Naive thymus-derived CD8-positive, alpha-beta T cell (primary cell): Measurements from ENCODE around the gene KTN1. TPM values are rescaled to one million over a fixed set of nuclear protein-coding genes. Genes with fewer than 3 reads are reported as not detected.

Experiments
- ATAC-seq, 2 donors: fragments of 150-1000 bp; cut with Tn5 transposase in 1 of 2; sonication (Bioruptor Pico), chemical (Tn5 transposase) in 1 of 2; 1 replicate in 1 of 2; 2 replicates in 1 of 2; pipeline ENCODE4 v1.10.0; 2021; ENCODE audit warnings: mild to moderate bottlenecking in 2 of 2, moderate library complexity in 2 of 2
- POLR2A ChIA-PET: fragments of 350-600 bp; sonication (Branson Sonifier 250); formaldehyde crosslinking; loops from one replicate; lab custom pipeline; 2021; ENCODE audit warnings: antibody characterized with exemption; lab: Charles Lee
- DNase-seq, 10 donors: peaks; one replicate each; pipeline versions ENCODE4 v3.0.0 to v3.0.0-alpha.2; 2020 to 2022
- H3K27ac Mint-ChIP-seq, 10 donors: one replicate each; pipeline ENCODE4 v1.8.0; 2020 to 2022; ENCODE audit warnings: mild to moderate bottlenecking in 10 of 10, mixed read lengths in 10 of 10, moderate library complexity in 4 of 10, inconsistent platforms in 1 of 10
- H3K27me3 Mint-ChIP-seq, 5 donors: one replicate each; pipeline ENCODE4 v1.8.0; 2021 to 2022; ENCODE audit warnings: mixed read lengths in 5 of 5
- H3K36me3 Mint-ChIP-seq, 3 donors: one replicate each; pipeline ENCODE4 v1.8.0; 2020 to 2022; ENCODE audit warnings: mixed read lengths in 3 of 3, mild to moderate bottlenecking in 2 of 3, inconsistent platforms in 1 of 3
- H3K4me1 Mint-ChIP-seq, 4 donors: one replicate each; pipeline ENCODE4 v1.8.0; 2021 to 2022; ENCODE audit warnings: mixed read lengths in 4 of 4
- H3K4me3 Mint-ChIP-seq, 10 donors: one replicate each; pipeline ENCODE4 v1.8.0; 2020 to 2022; ENCODE audit warnings: mild to moderate bottlenecking in 10 of 10, mixed read lengths in 10 of 10, moderate library complexity in 6 of 10, inconsistent platforms in 1 of 10
- H3K9me3 Mint-ChIP-seq, 9 donors: one replicate each; pipeline ENCODE4 v1.8.0; 2020 to 2022; ENCODE audit warnings: mixed read lengths in 9 of 9, mild to moderate bottlenecking in 3 of 9, inconsistent platforms in 1 of 9, moderate library complexity in 1 of 9
- polyA plus RNA-seq, 3 donors: library from polyadenylated mRNA; unstranded; fragments of 300-500 nt; fragmentation: Illumina TruSeq; gene quantifications; one replicate each; pipeline ENCODE4 v1.2.3, GENCODE V29; 2021
- total RNA-seq, 8 experiments: library from RNA in 2 of 8; stranded (reverse) in 2 of 8; gene quantifications; one replicate each; pipeline ENCODE4 v1.2.3 and lab custom pipeline; 2021 to 2026

The KTN1 gene
- total and polyA plus RNA-seq, 5 experiments from 2014 or later = 16.1 to 142 (median 30.1) TPM

DNA sequence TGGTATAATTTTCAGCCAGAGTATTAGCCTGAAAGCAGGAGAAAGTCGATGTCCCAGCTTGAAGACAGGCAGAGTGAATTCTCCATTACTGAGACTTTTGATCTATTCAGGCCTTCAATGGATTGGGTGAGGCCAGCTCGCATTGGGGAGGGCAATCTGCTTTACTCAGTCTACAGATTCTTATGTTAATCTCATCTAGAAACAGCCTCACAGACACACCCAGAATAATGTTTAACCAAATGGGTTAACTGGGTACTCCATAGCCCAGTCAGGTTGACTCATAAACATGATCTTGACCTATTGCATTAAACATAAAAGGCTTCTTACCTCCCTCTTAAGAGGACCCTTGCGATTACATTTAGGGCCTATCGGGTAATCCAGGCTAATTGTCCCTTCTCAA lies 118.0 kb downstream of the KTN1 start:
- H3K36me3 Mint-ChIP-seq = peaks cover 12 to 18% (median 12%) of the 10 kb centered on the region in 3 donors
- ATAC-seq = no peak
- peaks cover 0 to 2% (median 0%) of the 10 kb centered on the region in 4 donors for H3K4me1 Mint-ChIP-seq

DNA sequence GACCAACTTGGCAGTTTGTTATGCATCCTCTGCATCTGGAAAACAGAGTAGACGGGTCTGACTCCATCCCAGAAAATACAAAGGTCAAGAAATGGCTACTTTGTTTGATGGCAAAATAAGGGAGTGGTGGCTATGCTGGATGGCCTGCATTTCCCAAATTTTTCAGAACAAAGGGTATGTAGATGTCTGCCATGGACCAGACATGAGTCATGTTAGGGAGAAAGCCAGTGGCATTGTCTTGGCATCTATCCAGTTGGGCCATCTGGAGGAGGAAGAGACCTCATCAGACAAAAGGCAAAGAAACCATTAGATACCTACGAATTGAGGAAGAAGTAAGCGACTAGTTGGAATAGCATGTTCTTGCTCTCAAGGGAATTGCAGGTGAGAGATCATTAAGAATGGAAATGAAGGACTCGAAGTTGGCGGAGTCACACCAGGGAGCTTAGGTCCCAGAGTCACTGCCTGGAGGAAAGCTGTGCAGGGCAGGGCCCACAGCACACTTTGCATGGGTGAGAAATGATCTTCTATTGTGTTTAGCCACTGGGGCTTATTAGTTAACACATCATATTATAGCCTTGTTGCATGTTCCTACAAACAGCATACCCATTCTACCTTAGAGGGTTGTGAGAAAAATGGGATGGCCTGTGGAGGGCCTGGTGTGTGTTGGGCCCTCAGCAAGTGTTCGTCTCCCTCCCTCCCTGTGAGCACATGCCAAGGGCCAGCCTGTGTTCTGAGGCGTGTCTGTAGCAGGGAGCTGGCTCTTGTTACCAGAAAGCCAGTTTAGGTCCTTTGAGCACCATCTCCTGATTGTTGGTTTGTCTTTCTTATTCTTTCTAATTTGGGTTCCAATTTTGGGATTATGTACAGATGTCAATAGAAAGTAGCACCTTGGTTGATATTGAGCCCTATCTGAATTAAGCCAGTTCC lies 119.4 kb downstream of the KTN1 start:
- H3K9me3 Mint-ChIP-seq = peaks cover 0 to 5% (median 1%) of the 10 kb centered on the region in 9 donors
- POLR2A ChIA-PET = no interaction called here

More for the DNA sequence above, 118.0 kb downstream of the KTN1 start:
- POLR2A ChIA-PET = no interaction called here
- Mint-ChIP-seq H3K27me3 (peaks cover 0 to 2% (median 0%) of the 10 kb centered on the region in 5 donors), H3K9me3 (peaks cover 0 to 5% (median 1%) of the 10 kb centered on the region in 9 donors), H3K4me3 (no peak overlapping the region), H3K27ac (no peak overlapping the region)
- no peak for DNase-seq

DNA sequence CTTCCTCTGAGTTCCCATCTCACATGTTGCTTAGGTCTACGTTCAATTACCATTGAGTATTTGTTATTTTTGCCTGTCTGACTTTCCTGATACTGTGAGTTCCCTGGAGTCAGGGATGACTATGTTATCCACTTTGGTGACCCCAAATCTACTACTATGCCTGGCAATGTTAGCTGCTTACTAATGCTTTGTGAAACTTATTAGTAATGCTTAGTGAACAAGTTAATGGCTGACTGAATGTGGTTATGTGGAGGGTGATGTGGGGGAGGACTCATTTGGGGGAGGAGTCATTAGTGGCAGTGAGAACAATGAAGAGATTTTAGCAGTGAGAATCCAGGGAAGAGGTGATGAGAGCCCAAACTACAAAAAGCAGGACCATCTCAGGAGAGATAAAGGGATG lies 121.6 kb downstream of the KTN1 start:
- H3K4me1 Mint-ChIP-seq = peaks cover 0 to 2% (median 0%) of the 10 kb centered on the region in 4 donors

More for the DNA sequence above, 119.4 kb downstream of the KTN1 start:
- Mint-ChIP-seq H3K27ac (peak overlapping the region in 1 of 10 donors; percentile 25), H3K4me3 (no peak overlapping the region), H3K4me1 (peaks cover 0 to 2% (median 0%) of the 10 kb centered on the region in 4 donors), H3K27me3 (peaks cover 0 to 2% (median 0%) of the 10 kb centered on the region in 5 donors), H3K36me3 (peaks cover 12 to 18% (median 14%) of the 10 kb centered on the region in 3 donors)
- ATAC-seq (no peak), DNase-seq (no peak)

DNA sequence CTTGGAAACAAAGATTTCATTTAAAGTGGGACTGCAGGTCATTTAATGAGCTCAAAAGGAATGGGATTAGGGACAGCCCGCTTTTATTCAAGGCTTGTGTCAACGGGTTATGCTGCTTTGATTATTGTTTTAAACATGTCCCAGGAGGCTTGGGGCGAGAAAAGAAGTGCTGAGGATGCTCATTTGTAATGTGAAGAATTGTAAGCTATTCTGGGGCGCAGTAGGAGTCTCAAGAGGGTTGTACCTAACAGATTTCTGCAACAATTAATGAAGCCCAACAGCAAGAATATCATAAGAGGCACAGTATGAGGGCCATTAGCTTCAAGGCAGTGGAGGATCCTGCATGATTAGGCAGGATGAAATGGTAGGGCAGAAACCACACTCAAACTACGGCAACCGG lies 122.5 kb downstream of the KTN1 start:
- no peak overlapping the region for H3K27ac Mint-ChIP-seq
- peaks cover 12 to 14% (median 14%) of the 10 kb centered on the region in 3 donors for H3K36me3 Mint-ChIP-seq
- no peak overlapping the region for H3K4me3 Mint-ChIP-seq
- peaks cover 0 to 2% (median 0%) of the 10 kb centered on the region in 4 donors for H3K4me1 Mint-ChIP-seq
- H3K27me3 Mint-ChIP-seq = no peaks in the 10 kb centered on the region
- ATAC-seq (no peak), DNase-seq (no peak)
- peaks cover 0 to 5% (median 1%) of the 10 kb centered on the region in 9 donors for H3K9me3 Mint-ChIP-seq
- POLR2A ChIA-PET = no interaction called here

More for the DNA sequence above, 121.6 kb downstream of the KTN1 start:
- Mint-ChIP-seq H3K36me3 (peaks cover 12 to 18% (median 14%) of the 10 kb centered on the region in 3 donors), H3K27ac (peak overlapping the region in 1 of 10 donors; percentile 11), H3K9me3 (peaks cover 0 to 5% (median 1%) of the 10 kb centered on the region in 9 donors), H3K27me3 (peaks cover 0 to 2% (median 0%) of the 10 kb centered on the region in 5 donors), H3K4me3 (no peak overlapping the region)
- no peak for ATAC-seq
- POLR2A ChIA-PET = no interaction called here
- DNase-seq = no peak

DNA sequence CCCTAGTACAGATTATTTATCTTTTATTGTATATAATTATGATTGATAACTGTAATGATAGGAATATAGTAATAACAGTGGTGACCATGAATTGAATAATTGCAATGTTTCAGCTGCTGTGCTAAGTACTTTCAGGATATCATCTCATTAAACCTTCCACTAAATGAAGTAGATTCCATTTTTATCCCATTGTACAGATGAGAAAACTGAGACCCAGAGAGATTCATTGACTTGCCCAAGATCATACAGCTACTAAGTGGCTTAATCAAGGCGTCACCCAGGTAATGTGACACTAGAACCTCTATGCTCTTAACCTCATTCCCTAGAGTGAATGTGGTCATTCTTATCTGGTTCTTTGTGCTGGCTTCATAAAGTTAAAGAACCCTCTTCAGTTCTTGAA lies 124.6 kb downstream of the KTN1 start:
- Mint-ChIP-seq H3K4me3 (no peak overlapping the region), H3K9me3 (peaks cover 0 to 5% (median 1%) of the 10 kb centered on the region in 9 donors), H3K36me3 (peaks cover 11 to 12% (median 12%) of the 10 kb centered on the region in 3 donors), H3K27me3 (no peaks in the 10 kb centered on the region), H3K27ac (no peak overlapping the region), H3K4me1 (peaks cover 0 to 2% (median 0%) of the 10 kb centered on the region in 4 donors)
- ATAC-seq = no peak
- POLR2A ChIA-PET = no interaction called here
- DNase-seq = no peak

DNA sequence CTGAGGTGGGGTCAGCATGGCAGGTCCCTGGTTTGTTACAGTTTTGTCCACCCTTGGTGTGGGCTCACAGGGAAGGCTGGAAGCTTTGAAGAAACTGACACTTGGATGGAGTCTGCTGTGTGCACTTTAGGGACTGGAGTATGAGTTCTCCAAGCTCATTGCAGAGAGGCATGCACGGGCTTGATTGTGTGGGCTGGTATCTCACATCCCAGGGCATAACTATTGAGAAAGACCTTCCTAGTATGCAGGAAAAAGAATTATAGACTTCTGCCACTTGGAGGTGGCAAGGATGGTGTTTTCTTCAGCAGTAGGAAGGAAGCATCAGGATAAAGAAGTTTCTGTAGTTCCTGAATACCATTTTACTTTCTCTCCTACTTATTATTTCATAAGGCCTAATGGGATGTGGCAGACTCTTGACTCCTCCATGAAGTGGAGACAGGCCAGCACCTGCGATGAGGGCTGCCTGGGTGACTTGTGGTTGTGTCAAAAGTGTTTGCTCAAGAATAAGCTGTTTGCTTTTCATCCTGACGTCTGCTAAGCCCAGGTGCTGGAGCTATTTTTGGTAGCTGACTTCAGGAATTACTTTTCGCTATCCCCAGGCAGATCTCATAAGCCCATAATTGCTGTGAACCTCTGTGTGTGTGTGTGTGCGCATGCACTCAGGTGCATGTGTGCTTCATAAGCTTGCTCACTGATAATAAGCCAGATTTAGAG lies 125.8 kb downstream of the KTN1 start:
- Mint-ChIP-seq H3K27me3 (no peaks in the 10 kb centered on the region), H3K9me3 (peaks cover 0 to 5% (median 0%) of the 10 kb centered on the region in 9 donors), H3K36me3 (peaks cover 7 to 10% (median 10%) of the 10 kb centered on the region in 3 donors), H3K27ac (no peak overlapping the region), H3K4me1 (peaks cover 0 to 2% (median 0%) of the 10 kb centered on the region in 4 donors), H3K4me3 (no peak overlapping the region)
- ATAC-seq (no peak), DNase-seq (no peak)
- POLR2A ChIA-PET = no interaction called here

DNA sequence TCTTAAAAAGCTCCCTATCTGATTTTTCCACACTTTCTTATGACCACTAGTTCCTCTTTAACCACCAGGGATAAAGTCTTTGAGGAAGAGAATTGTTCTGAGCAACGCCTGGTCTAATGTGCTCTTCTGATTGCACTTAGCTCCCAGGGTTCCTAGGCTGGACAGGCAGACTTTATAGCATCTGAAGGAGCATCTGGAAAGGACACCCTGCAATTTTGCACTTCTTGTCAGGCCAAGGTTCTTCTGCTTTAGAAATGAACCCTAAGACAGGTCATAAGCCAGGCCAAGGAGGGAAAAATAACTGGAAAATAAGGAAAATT lies 126.3 kb downstream of the KTN1 start:
- Mint-ChIP-seq H3K27me3 (no peaks in the 10 kb centered on the region), H3K9me3 (peaks cover 0 to 2% (median 0%) of the 10 kb centered on the region in 9 donors), H3K4me3 (no peak overlapping the region), H3K27ac (no peak overlapping the region), H3K4me1 (peaks cover 0 to 2% (median 0%) of the 10 kb centered on the region in 4 donors), H3K36me3 (peaks cover 5 to 6% (median 6%) of the 10 kb centered on the region in 3 donors)
- no peak for ATAC-seq
- DNase-seq = no peak
- POLR2A ChIA-PET = no interaction called here

DNA sequence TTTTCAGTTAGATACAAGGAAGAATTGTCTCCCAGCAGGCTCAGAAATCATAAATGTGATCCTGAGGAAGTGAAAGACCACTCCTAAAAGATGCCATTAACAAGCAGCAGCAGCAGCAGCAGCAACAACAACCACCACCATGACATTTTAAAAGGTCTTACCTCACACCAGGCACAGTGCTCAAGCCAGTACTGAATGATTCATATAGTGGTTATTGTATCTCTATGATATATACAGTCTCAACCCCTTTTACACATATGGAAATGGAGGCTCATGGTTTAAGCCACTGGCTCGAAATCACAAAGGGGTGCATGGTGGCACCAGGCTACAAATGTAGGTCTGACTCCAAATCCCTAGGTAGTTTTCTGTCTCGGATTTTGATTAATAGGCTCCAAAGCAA lies 126.9 kb downstream of the KTN1 start:
- H3K36me3 Mint-ChIP-seq = peaks cover 0 to 3% (median 2%) of the 10 kb centered on the region in 3 donors
- H3K4me3 Mint-ChIP-seq = no peak overlapping the region

DNA sequence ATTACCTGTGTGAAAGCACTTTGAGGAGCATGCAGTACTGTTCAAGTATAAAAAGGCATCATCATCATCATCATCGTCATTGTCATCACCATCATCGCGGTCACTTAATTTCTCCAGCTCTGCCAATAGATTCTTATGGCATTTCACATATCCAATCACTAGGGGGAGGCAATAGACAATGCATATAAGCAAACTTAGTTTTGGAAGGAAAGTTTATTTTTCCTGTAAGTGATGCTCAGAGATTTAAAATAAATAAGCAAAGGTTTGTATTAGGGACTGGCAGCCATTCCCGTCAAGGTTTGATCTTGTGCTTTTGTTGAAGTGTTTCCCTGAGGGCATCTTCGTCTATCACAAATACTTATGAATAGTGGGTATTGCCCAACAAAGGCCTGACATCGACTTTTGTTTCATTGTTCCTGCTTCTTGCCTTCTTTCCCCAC lies 127.4 kb downstream of the KTN1 start:
- Mint-ChIP-seq H3K27me3 (no peaks in the 10 kb centered on the region), H3K9me3 (peaks cover 0 to 4% (median 0%) of the 10 kb centered on the region in 9 donors), H3K36me3 (peaks cover 0 to 5% (median 2%) of the 10 kb centered on the region in 3 donors), H3K4me3 (no peak overlapping the region), H3K27ac (no peak overlapping the region), H3K4me1 (no peaks in the 10 kb centered on the region)
- POLR2A ChIA-PET = no interaction called here
- peak in 2 of 10 donors; percentile 8 to 16 for DNase-seq
- ATAC-seq = no peak

More for the DNA sequence above, 126.9 kb downstream of the KTN1 start:
- no peak overlapping the region for H3K27ac Mint-ChIP-seq
- peaks cover 0 to 2% (median 0%) of the 10 kb centered on the region in 4 donors for H3K4me1 Mint-ChIP-seq
- H3K9me3 Mint-ChIP-seq = peaks cover 0 to 2% (median 0%) of the 10 kb centered on the region in 9 donors
- ATAC-seq = no peak
- no peaks in the 10 kb centered on the region for H3K27me3 Mint-ChIP-seq
- DNase-seq = no peak
- POLR2A ChIA-PET = no interaction called here

DNA sequence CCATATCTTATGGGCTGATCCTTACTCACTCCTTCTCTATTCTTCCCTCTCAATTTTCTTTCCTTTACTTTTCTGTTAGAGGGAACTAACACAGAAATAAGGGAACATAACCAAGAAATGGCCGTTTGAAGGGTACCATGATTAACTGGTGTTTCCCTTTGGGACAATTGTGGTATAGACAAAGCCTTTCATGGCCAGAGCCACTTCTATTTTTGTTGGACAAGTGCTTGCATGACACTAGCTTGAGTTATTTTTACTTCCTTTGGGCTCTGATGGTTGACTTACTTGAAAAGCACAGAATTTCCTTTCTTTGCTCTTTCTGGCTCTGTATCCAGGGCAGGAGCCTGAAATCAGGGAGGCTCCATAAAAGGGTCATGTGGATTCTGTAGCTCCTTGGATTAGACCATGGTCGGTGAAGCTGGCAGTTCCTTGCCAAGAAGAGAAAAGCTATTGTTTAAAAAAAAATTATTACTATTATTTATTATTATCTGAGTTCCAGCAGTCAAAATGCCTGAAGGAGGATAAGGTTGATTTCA lies 130.6 kb downstream of the KTN1 start:
- H3K27ac Mint-ChIP-seq = no peak overlapping the region
- ATAC-seq (no peak), DNase-seq (no peak)
- H3K4me1 Mint-ChIP-seq = no peaks in the 10 kb centered on the region
- POLR2A ChIA-PET = no interaction called here
- peaks cover 0 to 5% (median 0%) of the 10 kb centered on the region in 3 donors for H3K36me3 Mint-ChIP-seq
- H3K27me3 Mint-ChIP-seq = no peaks in the 10 kb centered on the region
- H3K9me3 Mint-ChIP-seq = peaks cover 0 to 4% (median 0%) of the 10 kb centered on the region in 9 donors
- H3K4me3 Mint-ChIP-seq = no peak overlapping the region

DNA sequence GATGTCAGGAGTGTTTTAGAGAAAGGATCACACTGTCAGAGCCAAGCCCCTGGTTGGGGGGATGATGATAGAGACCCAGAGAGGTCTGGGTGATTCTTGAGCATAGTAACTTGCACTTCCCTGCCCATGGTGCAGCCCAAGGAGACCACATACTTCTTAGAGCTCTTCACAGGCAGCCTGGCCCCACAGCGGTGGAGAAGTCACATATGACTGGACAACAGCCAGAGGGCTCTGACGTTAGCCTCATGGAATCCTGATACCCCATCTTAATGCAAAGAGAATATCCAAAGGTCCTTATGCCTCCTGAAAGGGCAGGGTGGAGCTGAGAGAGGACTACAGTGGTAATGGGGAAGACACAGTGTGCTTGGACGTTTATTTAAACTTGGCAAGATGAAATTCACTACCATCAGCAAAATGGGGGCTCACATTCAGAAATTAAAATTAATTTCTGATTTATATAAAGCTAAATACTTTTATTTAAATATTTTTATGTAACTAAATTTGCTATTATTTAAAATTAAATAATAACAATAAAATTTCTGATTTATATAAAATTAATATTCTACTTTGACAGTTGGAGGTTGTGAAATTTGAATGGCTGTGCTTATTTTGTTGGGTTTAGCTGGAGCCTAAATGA lies 131.3 kb downstream of the KTN1 start:
- POLR2A ChIA-PET = no interaction called here
- no peak overlapping the region for H3K4me3 Mint-ChIP-seq
- peaks cover 0 to 2% (median 0%) of the 10 kb centered on the region in 4 donors for H3K4me1 Mint-ChIP-seq
- H3K9me3 Mint-ChIP-seq = peaks cover 0 to 4% (median 0%) of the 10 kb centered on the region in 9 donors
- H3K27me3 Mint-ChIP-seq = no peaks in the 10 kb centered on the region
- ATAC-seq (no peak), DNase-seq (no peak)
- peaks cover 0 to 5% (median 0%) of the 10 kb centered on the region in 3 donors for H3K36me3 Mint-ChIP-seq
- no peak overlapping the region for H3K27ac Mint-ChIP-seq

DNA sequence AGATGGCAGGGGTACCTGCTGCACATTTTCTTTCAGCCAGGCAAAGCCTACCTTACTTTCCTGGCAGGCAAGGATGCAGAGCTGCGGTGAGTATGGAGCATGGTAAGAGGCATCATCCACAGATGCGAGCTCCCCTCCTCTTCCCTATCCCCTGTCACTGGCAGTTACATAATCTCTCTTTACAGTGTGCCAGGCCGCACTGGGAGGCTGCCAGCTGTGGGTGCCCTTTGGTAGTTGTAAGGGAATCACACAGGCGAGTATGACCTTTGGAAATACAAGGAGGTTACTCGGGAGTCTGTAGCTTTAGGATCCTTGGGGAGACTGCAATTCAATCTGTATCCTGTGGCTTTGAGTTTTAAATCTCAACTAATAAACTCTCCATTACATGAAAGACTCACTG lies 132.5 kb downstream of the KTN1 start:
- H3K27ac Mint-ChIP-seq = peak overlapping the region in 1 of 10 donors; percentile 26
- POLR2A ChIA-PET = no interaction called here
- H3K27me3 Mint-ChIP-seq = no peaks in the 10 kb centered on the region
- ATAC-seq (no peak), DNase-seq (no peak)
- peaks cover 0 to 4% (median 0%) of the 10 kb centered on the region in 9 donors for H3K9me3 Mint-ChIP-seq
- H3K36me3 Mint-ChIP-seq = peaks cover 0 to 5% (median 0%) of the 10 kb centered on the region in 3 donors
- H3K4me3 Mint-ChIP-seq = no peak overlapping the region
- H3K4me1 Mint-ChIP-seq = peaks cover 0 to 2% (median 0%) of the 10 kb centered on the region in 4 donors
